HEK293 (cell line): Measurements from ENCODE around the gene RGS6.

ENCODE experiments used
- CTCF ChIA-PET: fragments of 350-600 bp; formaldehyde crosslinking; extraction: SDS; loops from one replicate; lab custom pipeline; 2021; ENCODE audit warnings: antibody characterized with exemption; lab: Yijun Ruan, JAX
- POLR2A ChIA-PET: fragments of 300-600 bp; formaldehyde crosslinking; extraction: SDS; loops from one replicate; lab custom pipeline; 2020; ENCODE audit warnings: antibody characterized with exemption, inconsistent platforms; lab: Yijun Ruan, JAX
- H3K27ac ChIP-seq: fragments of 200-500 bp; sonication (Bioruptor generic); 2 replicates; pipeline ENCODE4 v1.5.1; 2014; ENCODE audit warnings: low read depth, low read length, control low read depth, inconsistent platforms; ENCODE audit errors: extremely low read depth
- H3K36me3 ChIP-seq, 2 experiments: fragments of 200-500 bp in 1 of 2; sonication (Bioruptor generic) in 1 of 2; 1 replicate in 1 of 2; 2 replicates in 1 of 2; pipeline ENCODE4 v1.5.1; 2014 to 2017; ENCODE audit warnings: inconsistent platforms in 2 of 2, low read length in 2 of 2; ENCODE audit not compliant: control insufficient read depth in 2 of 2, insufficient read depth in 1 of 2
- H3K4me1 ChIP-seq: fragments of 200-500 bp; sonication (Bioruptor generic); 2 replicates; pipeline ENCODE4 v1.5.1; 2014; ENCODE audit warnings: mild to moderate bottlenecking, low read length, inconsistent platforms; ENCODE audit not compliant: control insufficient read depth, insufficient read depth
- H3K4me3 ChIP-seq: 2 replicates; pipeline ENCODE4 v1.5.1; 2011; ENCODE audit warnings: low read depth, mild to moderate bottlenecking, control low read depth, low read length, moderate library complexity
- H3K9me3 ChIP-seq: fragments of 200-500 bp; sonication (Bioruptor generic); 2 replicates; pipeline ENCODE4 v1.5.1; 2014; ENCODE audit warnings: low read depth, low read length, inconsistent platforms; ENCODE audit not compliant: control insufficient read depth, insufficient read depth
- HOXD13 ChIP-seq: sonication (generic); formaldehyde crosslinking; IDR thresholded peaks from 2 replicates; pipeline ENCODE4 v1.8.0; 2022; ENCODE audit warnings: missing genetic modification reagents, borderline replicate concordance
- KLF8 ChIP-seq: fragments of 450-650 bp; formaldehyde crosslinking; IDR thresholded peaks from 2 replicates; pipeline ENCODE4 v1.5.1; 2016; ENCODE audit warnings: missing biosample characterization, missing genetic modification characterization
- KLF9 ChIP-seq: fragments of 450-650 bp; formaldehyde crosslinking; IDR thresholded peaks from 2 replicates; pipeline ENCODE4 v1.5.1; 2016; ENCODE audit warnings: missing biosample characterization, missing genetic modification characterization, low read depth
- MYNN ChIP-seq: fragments of 450-650 bp; formaldehyde crosslinking; IDR thresholded peaks from 2 replicates; pipeline ENCODE4 v1.5.1; 2016; ENCODE audit warnings: missing biosample characterization, missing genetic modification characterization, borderline replicate concordance
- MZF1 ChIP-seq: fragments of 450-650 bp; formaldehyde crosslinking; IDR thresholded peaks from 2 replicates; pipeline ENCODE4 v1.5.1; 2017; ENCODE audit warnings: missing biosample characterization, missing genetic modification characterization, borderline replicate concordance
- SP2 ChIP-seq: fragments of 450-650 bp; formaldehyde crosslinking; IDR thresholded peaks from 2 replicates; pipeline ENCODE4 v1.5.1; 2016; ENCODE audit warnings: missing biosample characterization, missing genetic modification characterization
- ZBTB21 ChIP-seq: fragments of 450-650 bp; formaldehyde crosslinking; IDR thresholded peaks from 2 replicates; pipeline ENCODE4 v1.5.1; 2017; ENCODE audit warnings: missing biosample characterization, missing genetic modification characterization
- ZBTB7A ChIP-seq: fragments of 450-650 bp; formaldehyde crosslinking; IDR thresholded peaks from 2 replicates; pipeline ENCODE4 v1.5.1; 2016; ENCODE audit warnings: low read depth, missing biosample characterization, missing genetic modification characterization
- ZBTB8A ChIP-seq: fragments of 450-650 bp; formaldehyde crosslinking; IDR thresholded peaks from 2 replicates; pipeline ENCODE4 v1.5.1; 2016; ENCODE audit warnings: missing biosample characterization, missing genetic modification characterization
- ZNF175 ChIP-seq: fragments of 450-650 bp; formaldehyde crosslinking; IDR thresholded peaks from 2 replicates; pipeline ENCODE4 v1.5.1; 2016; ENCODE audit warnings: missing biosample characterization, missing genetic modification characterization
- ZNF2 ChIP-seq: fragments of 450-650 bp; formaldehyde crosslinking; IDR thresholded peaks from 2 replicates; pipeline ENCODE4 v1.5.1; 2016; ENCODE audit warnings: missing biosample characterization, missing genetic modification characterization
- ZNF221 ChIP-seq: fragments of 450-650 bp; formaldehyde crosslinking; IDR thresholded peaks from 2 replicates; pipeline ENCODE4 v1.5.1; 2017; ENCODE audit warnings: missing biosample characterization, missing genetic modification characterization, borderline replicate concordance
- ZNF292 ChIP-seq: fragments of 450-650 bp; formaldehyde crosslinking; IDR thresholded peaks from 2 replicates; pipeline ENCODE4 v1.5.1; 2016; ENCODE audit warnings: low read depth, missing biosample characterization, missing genetic modification characterization, borderline replicate concordance
- ZNF354C ChIP-seq: fragments of 450-650 bp; formaldehyde crosslinking; IDR thresholded peaks from 2 replicates; pipeline ENCODE4 v1.5.1; 2016; ENCODE audit warnings: missing biosample characterization, missing genetic modification characterization, low read depth, borderline replicate concordance
- ZNF366 ChIP-seq: fragments of 450-650 bp; formaldehyde crosslinking; conservative IDR thresholded peaks from 2 replicates; pipeline ENCODE4 v1.5.1; 2016; ENCODE audit warnings: missing biosample characterization, missing genetic modification characterization
- ZNF510 ChIP-seq: fragments of 450-650 bp; formaldehyde crosslinking; IDR thresholded peaks from 2 replicates; pipeline ENCODE4 v1.5.1; 2018; ENCODE audit warnings: mild to moderate bottlenecking, missing genetic modification characterization, missing biosample characterization; ENCODE audit not compliant: insufficient replicate concordance
- ZNF530 ChIP-seq: fragments of 450-650 bp; formaldehyde crosslinking; IDR thresholded peaks from 2 replicates; pipeline ENCODE4 v1.5.1; 2016; ENCODE audit warnings: low read depth, missing biosample characterization, missing genetic modification characterization
- ZNF549 ChIP-seq: fragments of 450-650 bp; IDR thresholded peaks from 2 replicates; pipeline ENCODE4 v1.5.1; 2018; ENCODE audit warnings: missing biosample characterization, missing genetic modification characterization, mild to moderate bottlenecking, inconsistent platforms, moderate library complexity
- ZNF670 ChIP-seq: fragments of 450-650 bp; formaldehyde crosslinking; IDR thresholded peaks from 2 replicates; pipeline ENCODE4 v1.5.1; 2016; ENCODE audit warnings: missing biosample characterization, missing genetic modification characterization, low read depth
- ZNF747 ChIP-seq: fragments of 450-650 bp; formaldehyde crosslinking; IDR thresholded peaks from 2 replicates; pipeline ENCODE4 v1.5.1; 2016; ENCODE audit warnings: missing biosample characterization, missing genetic modification characterization
- ZNF776 ChIP-seq: fragments of 450-650 bp; formaldehyde crosslinking; IDR thresholded peaks from 2 replicates; pipeline ENCODE4 v1.5.0; 2017; ENCODE audit warnings: missing biosample characterization, missing genetic modification characterization, borderline replicate concordance
- ZSCAN30 ChIP-seq: fragments of 450-650 bp; IDR thresholded peaks from 2 replicates; pipeline ENCODE4 v1.5.1; 2018; ENCODE audit warnings: missing biosample characterization, mild to moderate bottlenecking, missing genetic modification characterization, moderate library complexity
- TF ChIP-seq, protein P1 (sequence below): fragments of 450-650 bp; IDR thresholded peaks from 2 replicates; pipeline ENCODE4 v1.5.1; 2018; ENCODE audit warnings: missing biosample characterization, mild to moderate bottlenecking, missing genetic modification characterization
- TF ChIP-seq, protein P2 (sequence below): fragments of 450-650 bp; formaldehyde crosslinking; IDR thresholded peaks from 2 replicates; pipeline ENCODE4 v1.5.1; 2017; ENCODE audit warnings: missing biosample characterization, missing genetic modification characterization

Gene RGS6

DNA sequence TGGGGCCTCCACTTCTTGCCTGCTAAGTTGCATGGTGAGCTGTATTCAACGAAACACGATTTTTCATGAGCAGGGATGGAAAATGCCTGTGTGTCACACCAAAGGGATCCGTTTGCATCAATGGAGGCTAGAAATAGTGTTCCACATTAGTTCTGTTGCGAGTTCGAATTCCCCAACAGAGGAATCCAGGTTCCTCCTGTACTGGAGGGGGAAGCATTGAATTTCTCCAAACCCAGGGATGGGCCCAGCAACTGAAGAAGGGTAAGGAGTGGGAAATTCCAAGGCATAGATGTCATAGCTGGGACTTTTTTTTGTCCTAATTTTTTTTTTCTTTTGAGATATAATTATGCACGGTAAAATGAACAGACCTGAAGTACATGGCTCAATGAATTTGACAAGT lies 625.4 kb downstream of the RGS6 start (continued):
- TF ChIP-seq SP2 (tag by site-specific recombination) (no peak), KLF8 (tag by site-specific recombination) (no peak), ZNF530 (no peak)
- TF ChIP-seq, protein P1, sequence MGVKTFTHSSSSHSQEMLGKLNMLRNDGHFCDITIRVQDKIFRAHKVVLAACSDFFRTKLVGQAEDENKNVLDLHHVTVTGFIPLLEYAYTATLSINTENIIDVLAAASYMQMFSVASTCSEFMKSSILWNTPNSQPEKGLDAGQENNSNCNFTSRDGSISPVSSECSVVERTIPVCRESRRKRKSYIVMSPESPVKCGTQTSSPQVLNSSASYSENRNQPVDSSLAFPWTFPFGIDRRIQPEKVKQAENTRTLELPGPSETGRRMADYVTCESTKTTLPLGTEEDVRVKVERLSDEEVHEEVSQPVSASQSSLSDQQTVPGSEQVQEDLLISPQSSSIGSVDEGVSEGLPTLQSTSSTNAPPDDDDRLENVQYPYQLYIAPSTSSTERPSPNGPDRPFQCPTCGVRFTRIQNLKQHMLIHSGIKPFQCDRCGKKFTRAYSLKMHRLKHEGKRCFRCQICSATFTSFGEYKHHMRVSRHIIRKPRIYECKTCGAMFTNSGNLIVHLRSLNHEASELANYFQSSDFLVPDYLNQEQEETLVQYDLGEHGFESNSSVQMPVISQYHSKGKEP = no peak
- TF ChIP-seq, all 188 proteins: peak for 0

DNA sequence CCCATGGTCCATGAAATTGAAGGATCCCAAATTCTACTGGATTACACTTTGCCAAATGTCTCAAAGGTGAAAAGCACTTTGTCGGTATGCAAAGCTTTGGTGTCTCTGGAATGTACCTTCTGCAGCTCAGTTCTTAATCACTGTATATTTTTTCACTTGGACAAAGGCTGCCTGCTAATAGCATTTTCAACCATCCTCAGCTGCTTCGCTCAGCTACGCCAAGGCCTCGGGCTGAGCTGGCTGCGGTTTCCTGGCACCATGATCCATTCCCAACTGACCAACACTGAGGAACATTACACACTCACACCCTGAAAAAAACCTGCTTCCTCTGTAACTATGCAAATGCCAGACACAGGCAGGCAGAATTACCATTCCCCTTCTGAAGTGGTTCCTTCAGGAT lies 626.5 kb downstream of the RGS6 start:
- Histone ChIP-seq H3K27ac (no peak overlapping the region), H3K36me3 (no peaks in the 10 kb centered on the region), H3K9me3 (no peaks in the 10 kb centered on the region), H3K4me3 (no peak overlapping the region), H3K4me1 (no peaks in the 10 kb centered on the region)
- ChIA-PET POLR2A (no interaction called here), CTCF (no interaction called here)
- TF ChIP-seq ZNF510 (tag by site-specific recombination) = no peak
- no peak for TF ChIP-seq ZNF2 (tag by site-specific recombination)
- TF ChIP-seq ZNF670 = no peak
- TF ChIP-seq ZBTB21 (tag by site-specific recombination) = no peak
- no peak for TF ChIP-seq ZNF354C

DNA sequence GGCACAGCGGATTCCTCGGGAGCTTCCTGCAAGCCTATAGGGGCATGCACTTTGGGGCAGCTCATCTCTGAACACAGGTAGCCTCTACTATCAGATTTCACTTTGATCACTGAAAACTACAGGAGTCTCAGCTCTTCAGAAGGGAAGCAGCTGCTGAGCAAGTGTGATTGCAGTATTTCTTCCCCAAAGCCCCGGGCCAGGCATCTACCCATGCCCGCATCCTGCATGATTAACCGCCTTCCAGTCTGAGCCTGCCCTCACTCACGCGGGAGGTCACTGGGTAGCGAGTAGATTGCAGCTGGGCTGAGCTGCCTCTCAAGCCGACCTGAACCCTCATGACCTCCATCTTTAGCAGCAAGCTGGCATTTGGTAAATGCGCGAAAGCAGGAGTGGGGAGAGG lies 627.0 kb downstream of the RGS6 start:
- H3K9me3 ChIP-seq = no peaks in the 10 kb centered on the region
- H3K36me3 ChIP-seq = no peaks in the 10 kb centered on the region
- H3K4me3 ChIP-seq = no peak overlapping the region
- H3K27ac ChIP-seq = no peak overlapping the region
- TF ChIP-seq ZSCAN30 = no peak
- TF ChIP-seq ZNF366 (tag by site-specific recombination) = no peak
- no peak for TF ChIP-seq ZNF747 (tag by site-specific recombination)
- no peak for TF ChIP-seq MZF1 (tag by site-specific recombination)
- no peak for TF ChIP-seq ZBTB8A (tag by site-specific recombination)
- TF ChIP-seq ZBTB7A = no peak
- no peak for TF ChIP-seq MYNN
- no peak for TF ChIP-seq ZNF292 (tag by site-specific recombination)
- TF ChIP-seq ZNF549 (tag by site-specific recombination) = no peak
- TF ChIP-seq ZNF776 = no peak
- TF ChIP-seq, protein P2, sequence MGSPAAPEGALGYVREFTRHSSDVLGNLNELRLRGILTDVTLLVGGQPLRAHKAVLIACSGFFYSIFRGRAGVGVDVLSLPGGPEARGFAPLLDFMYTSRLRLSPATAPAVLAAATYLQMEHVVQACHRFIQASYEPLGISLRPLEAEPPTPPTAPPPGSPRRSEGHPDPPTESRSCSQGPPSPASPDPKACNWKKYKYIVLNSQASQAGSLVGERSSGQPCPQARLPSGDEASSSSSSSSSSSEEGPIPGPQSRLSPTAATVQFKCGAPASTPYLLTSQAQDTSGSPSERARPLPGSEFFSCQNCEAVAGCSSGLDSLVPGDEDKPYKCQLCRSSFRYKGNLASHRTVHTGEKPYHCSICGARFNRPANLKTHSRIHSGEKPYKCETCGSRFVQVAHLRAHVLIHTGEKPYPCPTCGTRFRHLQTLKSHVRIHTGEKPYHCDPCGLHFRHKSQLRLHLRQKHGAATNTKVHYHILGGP (tag by site-specific recombination) = no peak
- TF ChIP-seq ZNF175 (tag by site-specific recombination) = no peak
- TF ChIP-seq ZNF221 (tag by site-specific recombination) = no peak
- no peak for TF ChIP-seq KLF9 (tag by site-specific recombination)
- no peak for TF ChIP-seq HOXD13 (CRISPR knock-in tag)
- ChIA-PET POLR2A (no interaction called here), CTCF (no interaction called here)
- no peaks in the 10 kb centered on the region for H3K4me1 ChIP-seq
